GM19035 (cell line): ENCODE measurements around the gene UBN2.
"Not testable (repeated sequence)": the region's sequence is repeated elsewhere in the genome, so short reads cannot be mapped to it uniquely, and the experiment has no call there.

Experiments used
- ATAC-seq: cut with Tn5 transposase; IDR thresholded peaks from one replicate; pipeline ENCODE4 v1.9.1; 2021; ENCODE audit not compliant: unreplicated experiment

The UBN2 gene

GRCh38 chr7:139230774-139231512 is at the start of gene UBN2:
UBN2 (plus strand) TSS chr7:139231237; CDS start chr7:139231485, 248 bp downstream.
- ATAC-seq: peak; percentile 97

- no peak for ATAC-seq
Measured at GRCh38 chr7:139181404-139181803, 49.6 kb upstream of the UBN2 start.

GRCh38 chr7:139182363-139182762 is 48.7 kb upstream of the UBN2 start:
- no peak for ATAC-seq

- ATAC-seq: no peak
Measured at GRCh38 chr7:139183251-139183650, 47.8 kb upstream of the UBN2 start.

- ATAC-seq: no peak
Measured at GRCh38 chr7:139183878-139184338, 47.1 kb upstream of the UBN2 start.

- no peak for ATAC-seq
Measured at GRCh38 chr7:139186146-139186545, 44.9 kb upstream of the UBN2 start.

- no peak for ATAC-seq
Measured at GRCh38 chr7:139189357-139189756, 41.7 kb upstream of the UBN2 start.

GRCh38 chr7:139192014-139192706 is 38.9 kb upstream of the UBN2 start:
- ATAC-seq: no peak

GRCh38 chr7:139200382-139200781 is 30.7 kb upstream of the UBN2 start:
- ATAC-seq: no peak

GRCh38 chr7:139203992-139204391 is 27.0 kb upstream of the UBN2 start:
- ATAC-seq: no peak

GRCh38 chr7:139205843-139206242 is 25.2 kb upstream of the UBN2 start:
- ATAC-seq: no peak

- no peak for ATAC-seq
Measured at GRCh38 chr7:139212133-139212532, 18.9 kb upstream of the UBN2 start.

- not testable (repeated sequence) for ATAC-seq
Measured at GRCh38 chr7:139213489-139213888, 17.5 kb upstream of the UBN2 start.

- ATAC-seq: no peak
Measured at GRCh38 chr7:139218173-139218572, 12.9 kb upstream of the UBN2 start.

- no peak for ATAC-seq
Measured at GRCh38 chr7:139224219-139224618, 6.8 kb upstream of the UBN2 start.

- not testable (repeated sequence) for ATAC-seq
Measured at GRCh38 chr7:139224836-139225235, 6.2 kb upstream of the UBN2 start.

GRCh38 chr7:139225286-139226157 is 5.5 kb upstream of the UBN2 start:
- ATAC-seq: not testable (repeated sequence)

GRCh38 chr7:139226158-139226515 is 4.9 kb upstream of the UBN2 start:
- not testable (repeated sequence) for ATAC-seq

- not testable (repeated sequence) for ATAC-seq
Measured at GRCh38 chr7:139226988-139227488, 4.0 kb upstream of the UBN2 start.

GRCh38 chr7:139230023-139230422 is 1.0 kb upstream of the UBN2 start:
- ATAC-seq: no peak

- ATAC-seq: no peak
Measured at GRCh38 chr7:139230484-139230773, 608 bp upstream of the UBN2 start.
